ENCODE data around the gene PLCB4.

Gene PLCB4

DNA sequence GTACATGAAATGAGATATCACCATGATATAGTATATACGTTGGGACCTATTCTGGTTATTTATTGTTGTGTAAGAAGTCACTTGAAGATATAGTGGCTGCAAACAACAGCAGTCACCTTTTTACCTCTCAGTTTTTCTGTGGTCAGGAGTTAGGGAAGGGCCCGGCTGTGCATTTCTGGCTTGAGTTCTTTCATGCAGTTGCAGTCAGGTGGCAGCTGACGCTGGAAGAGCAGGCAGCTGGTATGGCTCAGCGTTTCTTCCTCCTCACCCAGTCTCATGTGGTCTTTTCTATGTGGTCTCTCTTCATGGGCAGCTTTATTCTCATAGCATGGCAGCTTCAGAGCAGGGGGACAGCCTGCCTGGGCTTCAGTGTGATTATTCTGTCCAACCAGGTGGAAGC lies 154.4 kb downstream of the PLCB4 start:
- DNase-seq (ENCODE audit: low spot score): no peak

DNA sequence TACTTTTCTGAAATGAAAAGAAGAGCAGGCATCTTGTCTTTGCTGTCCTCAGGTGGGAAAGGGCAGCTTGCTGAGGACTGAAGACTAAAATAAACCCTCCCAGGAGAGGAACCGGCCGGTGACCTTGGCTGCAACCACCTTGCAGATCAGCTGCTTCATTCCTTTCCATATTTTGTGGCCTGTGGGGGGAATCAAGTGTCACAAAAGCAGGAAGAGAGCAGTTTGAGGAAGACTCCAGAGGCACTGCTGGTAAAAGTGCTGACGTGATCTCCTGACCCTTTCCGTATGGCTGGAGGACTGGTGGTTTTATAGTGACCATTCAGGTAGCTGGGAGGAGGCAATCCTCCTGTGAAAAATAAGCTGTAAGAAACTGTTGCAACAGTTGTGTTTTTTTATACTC lies 157.0 kb downstream of the PLCB4 start:
- no peak for DNase-seq (ENCODE audit: low spot score)

DNA sequence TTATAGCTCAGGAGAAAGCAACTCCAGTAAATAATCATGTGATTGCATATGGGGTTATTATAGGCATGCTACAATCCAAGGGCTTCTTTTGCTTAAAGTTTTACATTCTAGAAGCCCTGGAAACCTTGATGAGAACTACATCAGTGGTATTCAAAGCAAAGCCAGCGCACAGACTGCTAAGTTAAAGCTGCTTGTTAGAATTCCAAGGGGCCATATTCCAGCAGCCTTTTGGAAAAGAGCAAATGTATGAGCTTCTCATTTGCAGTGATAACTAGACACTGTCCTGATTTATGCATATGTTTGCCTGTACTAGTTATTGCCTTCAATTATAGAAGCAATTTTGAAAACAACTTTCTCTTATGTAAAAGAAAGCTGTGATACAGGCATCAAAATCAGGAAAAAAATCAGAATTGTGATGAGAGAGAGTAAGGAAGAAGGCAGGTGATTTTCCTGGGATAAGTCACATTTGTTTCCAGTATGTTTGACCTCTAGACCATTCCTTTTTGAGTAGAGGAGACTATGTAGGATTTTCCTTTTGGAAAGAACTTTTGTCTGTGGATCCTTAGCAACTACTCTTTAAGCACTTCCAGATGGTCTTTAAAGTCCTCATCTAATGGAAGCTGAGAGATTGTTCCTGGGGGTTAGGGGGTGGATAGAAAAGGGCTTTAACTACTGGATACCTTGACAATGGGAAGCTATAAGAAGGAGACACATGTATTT lies 159.2 kb downstream of the PLCB4 start:
- DNase-seq (ENCODE audit: low spot score): no peak

DNA sequence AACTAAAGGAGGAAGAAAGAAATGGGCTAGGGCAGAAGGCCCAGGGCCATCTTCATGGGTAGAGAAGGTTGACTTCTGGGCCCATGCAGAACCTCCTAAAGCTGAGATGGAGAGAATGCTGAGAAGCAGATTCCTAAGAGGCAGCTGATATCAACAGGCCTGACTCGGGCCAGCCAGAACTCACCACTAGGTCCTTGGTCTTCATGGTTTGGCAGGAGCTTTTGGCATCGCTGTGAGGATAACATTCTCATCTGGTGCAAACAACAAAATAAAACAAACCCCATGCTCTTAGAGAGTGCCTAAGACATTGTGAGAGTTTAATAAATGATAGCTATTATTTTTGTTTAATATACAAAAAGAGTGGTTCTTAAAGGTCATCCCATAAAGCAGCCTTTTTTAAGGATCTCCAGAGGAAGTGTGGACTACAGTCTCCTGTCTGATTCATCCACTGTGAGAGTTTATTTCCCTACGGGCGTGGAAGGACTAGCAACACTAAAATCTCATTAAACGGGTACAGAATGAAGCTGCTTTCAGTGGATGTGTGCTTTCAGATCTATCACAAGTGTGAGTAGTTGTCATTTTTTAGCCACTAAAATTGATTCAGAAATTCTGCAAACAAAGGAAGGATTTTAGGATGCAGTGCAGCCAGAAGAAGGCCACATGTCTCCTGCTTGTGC lies 160.0 kb downstream of the PLCB4 start:
- DNase-seq (ENCODE audit: low spot score): no peak

DNA sequence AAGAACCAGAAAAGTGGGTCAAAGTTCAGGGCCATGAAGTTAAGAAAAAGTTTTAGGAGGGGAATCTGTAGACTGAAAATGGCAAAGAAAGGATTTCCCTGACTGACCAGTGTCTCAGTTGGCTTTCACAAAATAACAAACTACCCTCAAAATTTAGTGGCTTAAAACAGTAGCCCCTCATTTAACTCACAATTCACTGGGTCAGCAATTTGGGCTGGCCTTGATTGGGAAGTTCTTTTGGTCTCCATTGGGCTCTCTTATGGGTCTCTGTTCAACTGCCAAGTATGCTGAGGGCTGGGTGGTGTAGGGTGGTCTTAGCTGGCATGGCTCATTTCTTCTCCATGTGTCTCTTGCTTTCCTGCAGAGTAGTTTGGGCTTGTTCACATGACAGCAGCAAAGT lies 161.5 kb downstream of the PLCB4 start:
- DNase-seq (ENCODE audit: low spot score): no peak

DNA sequence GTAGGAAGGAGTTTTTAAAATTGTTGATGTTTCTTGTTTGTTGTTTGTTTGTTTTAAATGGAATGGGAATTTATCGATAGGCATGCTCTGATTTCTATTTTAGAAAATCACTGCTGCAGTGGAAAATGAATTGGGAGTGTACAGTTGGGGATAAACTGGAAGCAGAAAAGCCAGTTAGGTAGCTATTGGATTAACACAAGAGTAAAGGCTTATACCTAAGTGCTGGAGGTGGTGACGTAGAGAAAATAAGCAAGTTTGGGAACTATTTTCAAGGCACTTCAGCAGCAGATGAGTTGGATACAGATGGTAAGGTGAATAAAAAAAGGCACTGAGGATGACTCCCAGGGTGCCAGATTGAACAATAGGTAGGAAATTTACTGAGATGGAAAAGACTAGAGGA lies 164.9 kb downstream of the PLCB4 start:
- DNase-seq (ENCODE audit: low spot score): no peak

DNA sequence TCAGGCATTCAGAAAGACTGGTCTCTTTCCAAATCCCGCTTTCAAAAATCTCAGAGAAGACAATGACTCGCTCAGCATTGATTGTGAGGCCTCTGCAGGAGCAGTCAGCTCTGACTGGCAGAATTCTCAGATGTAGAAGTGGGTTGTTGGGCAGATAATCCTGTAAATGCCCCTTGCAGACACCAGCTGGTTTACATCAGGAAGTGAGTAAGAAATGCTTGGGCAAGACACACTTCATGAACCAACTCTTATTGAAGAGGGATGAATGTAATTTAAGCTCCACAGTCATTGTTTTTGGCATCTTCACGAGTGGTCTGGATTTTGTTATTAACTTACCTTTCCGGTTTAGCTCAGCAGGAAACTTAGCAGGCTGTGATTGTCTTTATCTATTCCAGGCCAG lies 166.6 kb downstream of the PLCB4 start:
- DNase-seq (ENCODE audit: low spot score): no peak

DNA sequence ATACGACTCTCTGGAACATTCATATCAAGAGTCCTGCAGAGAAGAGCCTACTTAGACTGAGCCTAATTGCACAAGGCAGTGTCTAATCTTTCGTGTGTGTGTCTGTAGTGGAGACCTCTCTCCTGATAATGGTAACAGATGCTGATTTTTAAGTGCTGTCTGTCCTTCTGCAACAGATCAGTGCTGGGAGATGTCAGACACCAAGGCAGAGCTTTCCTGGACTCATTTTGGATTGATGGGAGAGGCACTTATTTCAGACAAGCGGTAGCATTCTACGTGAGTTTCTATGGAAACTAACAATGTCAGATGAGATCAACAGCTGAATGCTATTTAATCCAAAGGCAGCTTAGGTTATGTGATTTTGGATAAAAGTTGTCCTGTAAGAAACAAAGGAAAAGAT lies 167.6 kb downstream of the PLCB4 start:
- no peak for DNase-seq (ENCODE audit: low spot score)

DNA sequence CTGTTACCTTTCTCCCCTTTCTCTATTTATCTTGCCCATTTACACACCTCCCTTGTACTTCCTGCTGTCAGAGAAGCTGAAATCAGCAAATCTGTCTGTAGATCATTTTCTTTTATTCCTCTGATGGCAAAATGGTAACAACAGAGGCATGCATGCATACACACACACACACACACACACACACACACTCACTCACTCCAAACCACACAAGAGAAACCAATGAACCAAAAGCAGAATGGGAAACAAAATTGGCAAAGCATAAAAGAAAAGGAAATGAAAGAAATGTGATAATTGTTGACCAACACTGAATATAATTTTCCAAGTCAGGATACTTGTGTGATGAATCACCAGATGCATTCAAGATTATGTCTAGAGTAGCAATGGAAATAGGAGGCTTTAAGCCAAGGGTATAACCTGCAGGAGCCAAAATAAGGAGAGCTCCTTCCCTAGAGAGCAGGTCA lies 172.4 kb downstream of the PLCB4 start:
- no peak for DNase-seq (ENCODE audit: low spot score)

DNA sequence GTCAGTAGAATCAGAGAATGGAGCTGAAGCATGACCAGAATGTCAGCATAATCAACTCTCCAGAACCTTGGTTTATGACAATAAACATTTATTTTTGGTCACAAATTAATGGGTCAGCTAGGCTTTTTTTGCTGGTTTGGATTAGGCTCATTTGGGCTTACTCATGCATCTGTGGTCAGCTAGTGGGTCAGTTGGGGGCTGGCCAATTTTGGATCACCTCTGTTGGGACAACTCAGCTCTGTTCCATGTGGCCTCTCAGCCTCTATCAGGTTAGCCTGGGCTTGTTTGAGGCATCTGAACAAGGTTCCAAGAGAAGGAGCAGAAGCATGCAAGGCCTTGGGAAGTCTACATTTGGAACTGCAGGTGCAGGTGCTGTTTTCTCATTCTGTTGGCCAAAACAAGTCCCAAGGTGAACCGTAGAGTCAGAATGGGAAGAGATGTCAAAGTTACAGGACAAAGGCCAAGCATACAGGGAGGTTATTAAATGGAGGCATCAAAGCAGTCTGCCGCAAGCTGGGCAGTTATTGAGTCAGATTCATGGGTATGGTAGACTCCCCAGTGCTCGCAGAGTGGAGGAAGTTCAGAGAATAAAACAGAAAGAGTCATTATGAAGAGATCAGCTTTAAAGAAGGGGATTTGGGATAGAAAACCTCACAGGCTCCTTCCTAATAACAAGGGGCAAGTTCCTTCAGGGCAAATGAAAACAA lies 173.0 kb downstream of the PLCB4 start:
- DNase-seq (ENCODE audit: low spot score): no peak

DNA sequence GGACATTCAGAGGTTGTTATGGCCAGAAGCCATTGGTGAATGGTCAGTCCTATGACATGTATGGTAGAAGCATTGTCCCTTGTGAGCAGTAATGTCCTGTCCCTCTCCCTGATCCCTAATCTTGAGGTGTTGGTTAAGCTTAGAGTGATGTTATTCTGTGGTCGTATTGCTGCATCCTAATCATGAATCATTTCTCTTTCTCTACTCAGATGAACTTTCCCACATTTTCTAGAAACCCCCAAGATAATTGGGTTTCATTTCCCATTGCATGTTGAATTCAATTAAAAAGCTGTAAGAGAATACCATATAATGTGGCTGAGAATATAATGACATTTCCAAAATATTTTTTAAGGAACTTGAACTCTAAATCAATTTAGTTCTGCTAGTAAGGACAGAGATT lies 175.1 kb downstream of the PLCB4 start:
- DNase-seq (ENCODE audit: low spot score): no peak

DNA sequence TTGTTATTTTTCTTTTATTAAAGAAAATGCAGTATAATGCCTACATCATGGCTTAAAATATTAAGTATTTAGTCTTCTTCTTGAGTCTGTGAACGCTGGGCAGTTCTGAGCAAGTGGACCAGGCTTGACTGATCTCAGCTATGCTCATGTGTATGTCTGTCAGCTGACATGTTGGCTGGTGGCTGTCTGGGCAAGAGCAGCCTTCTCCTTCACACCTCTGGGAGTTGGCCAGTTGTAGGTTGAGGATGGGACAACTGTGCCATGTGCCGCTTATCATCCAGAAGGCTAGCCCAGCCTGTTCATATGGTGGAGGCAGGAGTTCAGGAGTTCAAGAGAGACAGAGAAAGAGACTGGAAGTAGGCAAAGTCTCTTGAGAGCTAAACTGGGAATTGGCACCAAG lies 175.9 kb downstream of the PLCB4 start:
- no peak for DNase-seq (ENCODE audit: low spot score)

DNA sequence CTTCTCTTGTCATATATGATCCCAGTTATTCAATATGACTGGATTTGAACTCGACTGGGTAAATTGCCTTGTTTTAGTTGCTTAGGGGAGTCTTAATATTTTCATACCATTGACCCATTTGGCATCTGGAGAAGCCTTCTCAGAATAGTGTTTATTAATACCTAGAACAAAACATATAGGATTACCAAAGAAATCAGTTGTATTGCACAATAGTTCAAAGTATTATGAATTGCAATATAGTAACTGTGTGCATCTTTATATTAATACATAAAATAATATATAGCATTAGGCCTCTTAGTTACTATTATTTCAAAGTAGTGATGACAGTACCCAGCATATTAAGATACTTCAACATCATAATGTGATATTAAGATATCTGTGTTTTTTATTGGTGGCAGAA lies 177.8 kb downstream of the PLCB4 start:
- DNase-seq (ENCODE audit: low spot score): no peak

DNA sequence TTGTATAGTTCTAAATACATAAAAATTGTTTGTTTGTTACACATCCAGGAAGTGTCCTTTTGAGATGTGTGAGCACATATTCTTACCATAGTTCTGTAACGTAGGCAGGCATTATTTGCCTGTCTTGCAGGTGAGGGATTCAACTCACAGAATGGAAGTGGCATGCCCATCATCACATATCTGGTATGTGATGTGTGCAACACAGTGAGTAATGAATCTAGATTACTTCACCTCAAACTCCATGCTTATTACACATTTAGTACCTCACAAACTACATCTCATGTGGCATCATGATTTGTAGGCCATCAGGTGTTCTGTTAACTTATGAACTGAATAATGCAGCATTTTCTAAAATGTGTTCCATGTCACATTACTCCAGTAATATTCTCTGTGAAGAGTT lies 181.6 kb downstream of the PLCB4 start:
- DNase-seq (ENCODE audit: low spot score): no peak

DNA sequence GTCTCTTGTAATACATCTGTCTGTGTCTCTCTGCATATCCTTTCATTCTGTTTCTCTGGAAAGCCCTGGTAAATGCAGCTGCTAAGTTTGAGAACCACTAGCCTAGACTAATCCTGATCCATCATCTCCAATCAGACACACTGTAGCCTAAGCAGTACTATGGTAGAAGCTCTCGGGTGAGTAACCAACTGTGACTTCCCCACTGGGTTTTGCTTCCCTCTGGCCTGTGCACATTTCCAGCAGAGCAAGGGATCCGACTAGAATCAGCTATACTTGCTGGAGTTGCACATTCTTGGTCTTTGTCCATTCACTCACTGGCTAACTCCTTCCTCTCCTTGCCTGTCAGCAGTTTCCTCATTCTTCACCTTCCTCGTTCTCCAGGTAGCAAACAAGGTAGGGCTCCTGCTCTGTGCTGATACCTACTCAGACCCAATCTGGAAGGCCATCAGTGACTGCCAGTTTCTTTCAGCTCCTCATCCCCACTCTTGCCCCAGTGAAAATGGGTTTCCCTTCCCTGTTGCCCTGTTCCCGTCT lies 184.2 kb downstream of the PLCB4 start:
- DNase-seq (ENCODE audit: low spot score): no peak

DNA sequence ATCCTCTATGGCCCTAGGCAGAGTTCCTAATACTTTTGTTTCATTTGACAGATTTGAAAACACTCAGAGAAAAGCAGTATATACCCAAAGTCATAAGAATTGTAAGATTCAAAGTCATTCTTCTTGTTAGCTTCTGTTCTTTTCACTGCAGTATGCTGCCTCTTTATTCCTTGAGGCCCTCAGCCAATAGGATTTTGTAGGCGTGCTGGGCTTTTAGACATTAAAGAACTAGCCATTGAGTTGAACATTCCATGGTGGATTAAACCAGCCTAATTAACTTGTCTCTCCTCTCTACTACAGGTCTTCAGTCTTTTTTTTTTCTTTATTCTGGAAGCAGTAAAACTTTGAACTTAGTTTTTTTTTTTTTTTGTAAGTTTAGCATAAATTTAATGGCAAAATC lies 186.3 kb downstream of the PLCB4 start:
- no peak for DNase-seq (ENCODE audit: low spot score)

DNA sequence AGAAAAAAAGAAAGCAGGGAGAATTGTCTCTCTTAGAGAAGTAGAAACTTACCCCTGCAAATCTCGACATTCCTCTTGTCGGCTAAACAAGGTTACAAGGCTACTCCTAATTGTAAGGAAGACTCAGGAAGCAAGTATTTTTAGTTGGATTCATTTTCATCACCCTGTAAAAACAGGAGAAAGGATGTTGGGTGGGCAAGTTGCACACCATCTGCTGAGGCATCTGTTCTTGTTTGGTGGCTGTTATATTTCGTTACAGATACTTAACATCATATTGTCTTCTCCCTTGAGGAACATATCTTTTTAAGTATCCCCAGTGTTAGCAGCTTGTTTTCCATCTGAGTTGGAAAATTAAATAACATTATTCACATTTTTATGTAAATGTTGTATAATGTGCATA lies 187.5 kb downstream of the PLCB4 start:
- DNase-seq (ENCODE audit: low spot score): no peak

DNA sequence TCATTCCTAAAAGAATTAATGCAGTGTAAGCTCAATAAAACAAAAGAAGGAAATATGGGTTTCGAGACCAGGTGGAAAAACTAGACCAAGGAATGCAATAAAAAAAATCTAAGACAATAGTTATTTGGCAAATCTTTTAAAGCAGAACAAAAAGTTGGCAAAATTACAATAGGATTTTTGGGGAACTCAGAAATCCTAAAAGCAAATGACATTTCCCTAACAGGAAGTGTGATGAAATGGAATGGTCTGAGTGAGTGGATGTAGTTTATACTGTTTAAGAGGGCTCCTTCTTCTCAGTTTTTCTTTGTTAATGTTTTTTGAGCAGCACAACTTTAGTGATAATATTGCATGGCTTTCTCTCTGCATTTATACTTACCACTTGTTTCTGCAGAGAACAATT lies 190.0 kb downstream of the PLCB4 start:
- no peak for DNase-seq (ENCODE audit: low spot score)

DNA sequence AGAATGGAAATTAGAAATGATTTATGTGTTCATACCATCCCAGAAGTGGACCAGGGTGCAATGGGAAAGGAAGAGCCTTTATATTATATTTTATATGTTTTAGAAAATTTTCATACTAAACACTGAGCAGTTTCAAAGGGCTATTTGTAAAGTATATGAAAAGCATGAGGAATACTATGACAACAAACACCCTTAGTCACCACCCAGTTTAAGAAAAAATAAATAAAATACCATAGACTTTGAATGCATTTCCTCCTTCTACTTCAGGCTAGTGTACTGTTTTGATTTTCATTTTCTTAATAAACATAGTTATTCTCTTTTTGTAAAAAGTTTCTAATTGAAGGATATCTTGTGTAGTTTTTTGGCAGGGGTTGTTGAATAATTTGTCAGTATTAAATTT lies 191.1 kb downstream of the PLCB4 start:
- no peak for DNase-seq (ENCODE audit: low spot score)

DNA sequence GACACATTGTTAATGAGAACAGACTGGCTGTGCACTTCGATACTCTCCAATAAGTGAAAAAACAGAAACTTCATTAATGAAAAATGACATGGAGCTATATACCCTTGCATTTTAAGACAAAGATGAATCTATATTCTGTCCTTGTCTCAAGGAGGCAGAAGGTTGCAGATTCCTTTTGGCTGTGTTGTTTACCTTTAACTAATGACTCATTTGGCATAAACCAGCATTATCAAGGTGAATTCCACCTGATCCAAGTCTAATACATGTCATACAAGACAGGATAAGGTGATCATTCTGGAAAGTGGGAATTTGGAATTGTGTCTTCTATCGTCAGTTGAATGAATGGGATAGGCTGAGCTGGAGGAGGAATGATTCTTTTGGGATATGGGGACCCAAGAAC lies 192.9 kb downstream of the PLCB4 start:
- no peak for DNase-seq (ENCODE audit: low spot score)

DNA sequence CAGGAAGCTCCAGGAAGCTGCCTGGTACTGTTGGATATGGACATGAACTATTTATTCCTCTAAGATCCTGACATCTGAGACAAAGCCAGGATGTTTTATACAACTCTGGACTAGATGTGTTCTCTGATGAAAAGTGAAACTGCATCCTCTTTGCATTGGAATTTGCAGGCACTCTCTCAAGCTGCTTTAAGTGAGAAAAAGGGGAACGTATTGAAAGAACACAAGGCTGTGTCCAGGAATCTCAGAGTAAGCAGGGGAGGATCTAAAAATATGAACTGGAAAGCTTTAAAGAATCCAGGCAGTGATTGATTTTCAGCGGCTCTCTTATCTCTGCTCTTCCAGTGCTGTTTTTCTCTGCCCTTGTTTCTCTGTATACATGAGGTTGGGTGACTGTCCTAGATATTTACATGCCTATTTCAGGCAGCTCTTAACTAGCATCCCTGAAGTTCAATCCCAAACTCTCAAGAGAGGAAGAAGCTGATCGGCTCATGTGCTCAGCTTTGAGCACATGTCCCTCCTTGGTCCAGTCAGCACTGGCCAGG lies 193.8 kb downstream of the PLCB4 start:
- DNase-seq (ENCODE audit: low spot score): no peak

DNA sequence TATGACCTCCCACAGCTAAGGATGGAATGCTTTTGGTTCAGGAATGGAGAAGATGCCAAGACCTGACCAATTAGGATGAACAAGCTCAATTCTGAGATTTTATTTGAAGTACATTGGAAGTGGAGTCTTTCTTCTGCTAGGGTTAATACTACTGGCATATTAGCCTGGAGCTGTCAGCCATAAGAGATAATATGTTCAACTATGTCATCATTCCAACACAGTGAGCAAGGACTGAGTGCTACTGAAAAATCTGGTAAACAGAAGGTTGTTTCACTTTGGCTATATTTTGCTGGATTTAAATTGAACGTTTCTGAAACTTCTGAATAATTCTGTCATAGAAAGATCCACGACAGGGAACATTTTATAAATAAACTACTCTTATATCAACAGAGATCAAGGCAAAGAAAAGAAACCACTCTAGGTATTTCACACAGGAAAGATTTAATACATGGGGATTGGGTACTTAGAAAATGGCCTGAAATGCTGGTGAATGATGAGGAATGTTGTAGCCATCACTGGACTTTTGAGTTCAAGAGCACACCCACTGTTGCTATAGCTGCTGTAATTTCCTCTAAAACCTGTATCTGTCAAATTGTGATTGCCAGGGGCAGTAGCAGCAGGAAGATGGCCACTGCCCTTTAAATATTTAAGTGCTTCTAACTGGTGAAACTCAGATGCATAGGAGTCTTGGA lies 200.5 kb downstream of the PLCB4 start:
- DNase-seq (ENCODE audit: low spot score): no peak
